Natural killer cell (primary cell): ENCODE data around the gene EIF4E1B. TPM values are rescaled to one million over a fixed set of nuclear protein-coding genes. Genes with fewer than 3 reads are reported as not detected.
A peak's percentile ranks its signal among the peaks of the same experiment; 100 is the strongest.

Experiments used
- ATAC-seq, 3 donors: fragments of 150-1000 bp in 2 of 3; fragments of 200-7000 bp in 1 of 3; cut with Tn5 transposase; 1 replicate in 1 of 3; 2 replicates in 2 of 3; pipeline ENCODE4 v1.10.0; 2021; ENCODE audit warnings: mild to moderate bottlenecking in 2 of 3, moderate library complexity in 2 of 3
- DNase-seq, 2 donors: peaks; one replicate each; pipeline versions ENCODE4 v3.0.0 to v3.0.0-alpha.2; 2013 to 2021; ENCODE audit warnings: mixed read lengths in 1 of 2
- H3K27ac ChIP-seq: one replicate; pipeline ENCODE4 v1.5.1; 2013; ENCODE audit warnings: mild to moderate bottlenecking, low read length
- H3K27me3 ChIP-seq: one replicate; pipeline ENCODE4 v1.6.1; 2013; ENCODE audit warnings: low read length; ENCODE audit not compliant: control insufficient read depth, insufficient read depth
- H3K36me3 ChIP-seq: one replicate; pipeline ENCODE4 v1.6.1; 2013; ENCODE audit warnings: low read length; ENCODE audit not compliant: control insufficient read depth, insufficient read depth
- H3K4me1 ChIP-seq: one replicate; pipeline ENCODE4 v1.6.1; 2013; ENCODE audit warnings: low read length; ENCODE audit not compliant: control insufficient read depth, insufficient read depth
- H3K4me3 ChIP-seq: one replicate; pipeline ENCODE4 v1.5.1; 2013; ENCODE audit warnings: low read length
- H3K9me3 ChIP-seq: one replicate; pipeline ENCODE4 v1.6.1; 2013; ENCODE audit warnings: low read length; ENCODE audit not compliant: control insufficient read depth, insufficient read depth
- H3K27ac Mint-ChIP-seq, 2 donors: one replicate each; pipeline ENCODE4 v1.8.0; 2022; ENCODE audit warnings: mild to moderate bottlenecking in 2 of 2, mixed read lengths in 2 of 2, moderate library complexity in 1 of 2
- H3K27me3 Mint-ChIP-seq, 2 donors: one replicate each; pipeline ENCODE4 v1.8.0; 2022; ENCODE audit warnings: low read depth in 2 of 2, mixed read lengths in 2 of 2
- H3K36me3 Mint-ChIP-seq: one replicate; pipeline ENCODE4 v1.8.0; 2022; ENCODE audit warnings: mixed read lengths
- H3K4me1 Mint-ChIP-seq, 2 donors: one replicate each; pipeline ENCODE4 v1.8.0; 2022; ENCODE audit warnings: mixed read lengths in 2 of 2
- H3K4me3 Mint-ChIP-seq: one replicate; pipeline ENCODE4 v1.8.0; 2022; ENCODE audit warnings: mild to moderate bottlenecking, moderate library complexity, mixed read lengths
- H3K9me3 Mint-ChIP-seq, 2 donors: one replicate each; pipeline ENCODE4 v1.8.0; 2022; ENCODE audit warnings: mixed read lengths in 2 of 2
- WGBS: methylation state at CpG from one replicate; pipeline ENCODE4 v1.1.7; 2013; ENCODE audit warnings: missing lambda C conversion rate; ENCODE audit not compliant: insufficient coverage; 5-methylcytosine and 5-hydroxymethylcytosine counted together
- intact Hi-C: fragments of 100-400 bp; cut with micrococcal nuclease; formaldehyde crosslinking; loops from one replicate; pipeline ENCODE4 v1.14.2; 2022
- total RNA-seq, 4 donors: library from RNA; stranded (reverse); fragments of 120-200 nt in 1 of 4; gene quantifications; one replicate each; pipeline versions ENCODE4 v1.2.3 to v1.2.4, GENCODE V29; 2013 to 2022
- TF ChIP-seq, protein P1 (sequence below): fragments of 200-600 bp; IDR thresholded peaks from one replicate; pipeline ENCODE4 v1.8.0; 2022; ENCODE audit warnings: antibody characterized with exemption

EIF4E1B gene
- total RNA-seq, 3 donors from 2014 or later (not counting 1 experiment from before 2014, with no cell fraction given), result not detected

- Mint-ChIP-seq H3K27ac (no peak overlapping the region), H3K9me3 (no peaks in the 10 kb centered on the region), H3K27me3 (no peaks in the 10 kb centered on the region), H3K36me3 (no peaks in the 10 kb centered on the region), H3K4me3 (no peak overlapping the region), H3K4me1 (peaks cover 5 to 22% of the 10 kb centered on the region in 2 donors)
- Histone ChIP-seq H3K36me3 (no peaks in the 10 kb centered on the region), H3K27ac (no peak overlapping the region), H3K9me3 (no peaks in the 10 kb centered on the region), H3K4me1 (peaks cover 20% of the 10 kb centered on the region), H3K4me3 (no peak overlapping the region), H3K27me3 (no peaks in the 10 kb centered on the region)
- intact Hi-C loops, result no loop called here
- 88% methylated on average over 11 of the region's 11 CpGs for WGBS
- TF ChIP-seq, protein P1, sequence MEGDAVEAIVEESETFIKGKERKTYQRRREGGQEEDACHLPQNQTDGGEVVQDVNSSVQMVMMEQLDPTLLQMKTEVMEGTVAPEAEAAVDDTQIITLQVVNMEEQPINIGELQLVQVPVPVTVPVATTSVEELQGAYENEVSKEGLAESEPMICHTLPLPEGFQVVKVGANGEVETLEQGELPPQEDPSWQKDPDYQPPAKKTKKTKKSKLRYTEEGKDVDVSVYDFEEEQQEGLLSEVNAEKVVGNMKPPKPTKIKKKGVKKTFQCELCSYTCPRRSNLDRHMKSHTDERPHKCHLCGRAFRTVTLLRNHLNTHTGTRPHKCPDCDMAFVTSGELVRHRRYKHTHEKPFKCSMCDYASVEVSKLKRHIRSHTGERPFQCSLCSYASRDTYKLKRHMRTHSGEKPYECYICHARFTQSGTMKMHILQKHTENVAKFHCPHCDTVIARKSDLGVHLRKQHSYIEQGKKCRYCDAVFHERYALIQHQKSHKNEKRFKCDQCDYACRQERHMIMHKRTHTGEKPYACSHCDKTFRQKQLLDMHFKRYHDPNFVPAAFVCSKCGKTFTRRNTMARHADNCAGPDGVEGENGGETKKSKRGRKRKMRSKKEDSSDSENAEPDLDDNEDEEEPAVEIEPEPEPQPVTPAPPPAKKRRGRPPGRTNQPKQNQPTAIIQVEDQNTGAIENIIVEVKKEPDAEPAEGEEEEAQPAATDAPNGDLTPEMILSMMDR, result no peak
- ATAC-seq (no peak), DNase-seq (no peak)
Measured at GRCh38 chr5:176643491-176644219, 13.2 kb downstream of the EIF4E1B start.

DNA sequence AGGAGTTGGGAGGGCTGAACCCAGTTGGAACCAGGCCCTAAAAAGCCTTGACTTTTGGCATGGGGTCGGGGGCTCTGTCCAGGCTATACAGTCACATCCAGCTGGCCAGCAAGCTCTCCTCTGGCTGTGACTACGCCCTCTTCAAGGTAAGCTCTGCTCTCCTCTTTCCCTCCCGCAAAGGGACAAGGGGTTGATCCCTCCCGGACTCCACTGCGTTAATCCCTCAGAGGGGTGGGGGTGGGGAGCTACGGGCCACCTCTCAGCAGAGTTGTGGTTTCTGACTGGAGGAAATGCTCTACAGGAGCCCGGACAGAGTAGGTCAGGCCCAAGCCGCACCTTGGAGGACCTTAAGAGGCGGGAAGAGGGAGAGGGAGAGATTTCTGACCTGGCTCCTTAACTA is 13.8 kb downstream of the EIF4E1B start:
- no peak overlapping the region for H3K4me3 ChIP-seq
- intact Hi-C loops, result no loop called here
- no peaks in the 10 kb centered on the region for H3K9me3 Mint-ChIP-seq
- no peak overlapping the region for H3K27ac ChIP-seq
- no peak overlapping the region for H3K4me3 Mint-ChIP-seq
- DNase-seq (no peak), ATAC-seq (no peak)
- no peaks in the 10 kb centered on the region for H3K36me3 Mint-ChIP-seq
- H3K27me3 ChIP-seq, result no peaks in the 10 kb centered on the region
- peaks cover 12 to 28% of the 10 kb centered on the region in 2 donors for H3K4me1 Mint-ChIP-seq
- TF ChIP-seq, protein P1, result no peak
- H3K27ac Mint-ChIP-seq, result no peak overlapping the region
- no peaks in the 10 kb centered on the region for H3K9me3 ChIP-seq
- WGBS, result 80% methylated on average over 9 of the region's 9 CpGs
- peaks cover 26% of the 10 kb centered on the region for H3K4me1 ChIP-seq
- no peaks in the 10 kb centered on the region for H3K36me3 ChIP-seq
- no peaks in the 10 kb centered on the region for H3K27me3 Mint-ChIP-seq

DNA sequence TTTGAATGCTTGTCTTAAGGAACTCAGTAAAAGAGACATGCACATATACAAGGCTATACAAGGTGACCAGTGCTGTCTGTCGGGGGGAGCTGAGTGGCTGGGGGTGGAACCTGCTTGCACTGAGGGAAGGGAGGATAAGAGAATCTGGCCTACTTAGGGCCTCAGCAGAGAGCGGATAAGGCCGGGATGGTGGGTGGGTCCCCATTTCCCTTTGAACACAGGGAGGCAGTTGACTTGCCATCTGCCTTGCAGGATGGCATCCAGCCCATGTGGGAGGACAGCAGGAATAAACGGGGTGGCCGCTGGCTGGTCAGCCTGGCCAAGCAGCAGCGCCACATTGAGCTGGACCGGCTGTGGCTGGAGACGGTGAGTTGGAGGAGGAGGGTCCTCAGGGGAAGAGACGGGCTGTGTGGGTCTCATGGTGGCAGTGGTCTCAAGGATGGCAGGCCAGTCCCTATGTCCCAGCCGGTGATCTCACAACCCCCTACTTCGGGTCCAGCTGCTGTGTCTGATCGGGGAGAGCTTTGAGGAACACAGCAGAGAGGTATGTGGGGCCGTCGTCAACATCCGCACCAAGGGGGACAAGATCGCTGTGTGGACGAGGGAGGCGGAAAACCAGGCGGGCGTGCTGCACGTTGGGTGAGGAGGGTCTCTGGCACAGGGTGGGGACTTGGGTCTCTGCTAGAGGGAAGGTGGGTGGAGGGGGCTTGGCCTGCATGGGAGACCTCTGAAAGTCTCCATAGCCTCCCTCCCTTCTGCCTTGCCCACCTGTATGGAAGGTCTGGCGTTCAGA is 14.6 kb downstream of the EIF4E1B start:
- ATAC-seq (no peak), DNase-seq (no peak)
- Mint-ChIP-seq H3K4me1 (peaks cover 15 to 36% of the 10 kb centered on the region in 2 donors), H3K36me3 (no peaks in the 10 kb centered on the region), H3K27ac (peak overlapping the region in 1 of 2 donors; percentile 45), H3K9me3 (no peaks in the 10 kb centered on the region), H3K27me3 (no peaks in the 10 kb centered on the region), H3K4me3 (no peak overlapping the region)
- no peaks in the 10 kb centered on the region for H3K9me3 ChIP-seq
- H3K27ac ChIP-seq, result no peak overlapping the region
- H3K4me3 ChIP-seq, result no peak overlapping the region
- H3K4me1 ChIP-seq, result peaks cover 34% of the 10 kb centered on the region
- intact Hi-C loops, result no loop called here
- H3K36me3 ChIP-seq, result no peaks in the 10 kb centered on the region
- TF ChIP-seq, protein P1, result no peak
- H3K27me3 ChIP-seq, result no peaks in the 10 kb centered on the region
- WGBS, result 95% methylated on average over 19 of the region's 22 CpGs
